Measurements from ENCODE around the gene ZFAND5. TPM values are rescaled to one million over a fixed set of nuclear protein-coding genes. Genes with fewer than 3 reads are reported as not detected.

ZFAND5 gene
- total RNA-seq, 1 experiment from 2014 or later = 227 TPM

DNA sequence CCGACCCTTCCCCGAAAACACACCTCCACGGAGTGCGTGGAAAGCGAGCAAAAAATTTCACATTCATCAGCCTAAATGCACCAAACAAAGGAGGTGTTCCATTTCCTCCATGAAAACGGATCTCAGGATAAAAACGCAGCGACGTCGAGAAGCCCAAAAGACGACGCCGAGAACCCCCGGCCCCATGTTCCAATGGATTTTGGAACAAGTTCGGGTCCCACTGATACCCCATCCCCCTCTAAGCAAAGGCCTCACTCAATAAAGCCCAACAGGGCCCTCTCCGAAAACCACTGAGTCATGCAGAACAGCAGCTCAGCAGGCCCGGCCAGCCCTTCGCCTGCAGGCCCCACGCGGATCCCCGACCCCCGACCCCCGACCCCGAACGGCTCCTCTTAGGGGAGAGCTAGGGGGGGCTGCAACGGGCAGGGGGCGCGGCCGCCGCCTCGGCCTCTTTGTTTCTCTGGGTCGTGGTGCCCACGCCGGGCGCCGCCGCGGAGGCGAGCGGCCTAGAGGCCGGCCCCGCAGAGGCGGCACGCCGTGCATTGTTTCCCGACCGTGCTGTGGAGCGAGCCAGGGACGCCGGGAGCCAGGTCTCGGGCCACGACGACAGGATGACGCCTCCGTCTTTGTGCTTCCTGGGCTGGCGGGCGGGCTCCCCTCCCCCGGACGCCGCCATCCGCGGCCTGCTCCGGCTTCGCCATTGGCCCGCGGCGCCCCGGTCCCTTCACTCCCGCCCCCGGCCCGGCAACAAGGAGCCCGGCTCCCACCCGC, 915 bp downstream of the ZFAND5 start:
- peaks cover 48% of the 10 kb centered on the region for H3K36me3 ChIP-seq (ENCODE audit: low read depth)
- H3K27ac ChIP-seq = peak overlapping the region; percentile 100
- TF ChIP-seq, protein P1, sequence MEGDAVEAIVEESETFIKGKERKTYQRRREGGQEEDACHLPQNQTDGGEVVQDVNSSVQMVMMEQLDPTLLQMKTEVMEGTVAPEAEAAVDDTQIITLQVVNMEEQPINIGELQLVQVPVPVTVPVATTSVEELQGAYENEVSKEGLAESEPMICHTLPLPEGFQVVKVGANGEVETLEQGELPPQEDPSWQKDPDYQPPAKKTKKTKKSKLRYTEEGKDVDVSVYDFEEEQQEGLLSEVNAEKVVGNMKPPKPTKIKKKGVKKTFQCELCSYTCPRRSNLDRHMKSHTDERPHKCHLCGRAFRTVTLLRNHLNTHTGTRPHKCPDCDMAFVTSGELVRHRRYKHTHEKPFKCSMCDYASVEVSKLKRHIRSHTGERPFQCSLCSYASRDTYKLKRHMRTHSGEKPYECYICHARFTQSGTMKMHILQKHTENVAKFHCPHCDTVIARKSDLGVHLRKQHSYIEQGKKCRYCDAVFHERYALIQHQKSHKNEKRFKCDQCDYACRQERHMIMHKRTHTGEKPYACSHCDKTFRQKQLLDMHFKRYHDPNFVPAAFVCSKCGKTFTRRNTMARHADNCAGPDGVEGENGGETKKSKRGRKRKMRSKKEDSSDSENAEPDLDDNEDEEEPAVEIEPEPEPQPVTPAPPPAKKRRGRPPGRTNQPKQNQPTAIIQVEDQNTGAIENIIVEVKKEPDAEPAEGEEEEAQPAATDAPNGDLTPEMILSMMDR (conservative IDR thresholded peaks at IDR 0.05) = no peak; the same call in 1 of the 2 replicates
- TF ChIP-seq EZH2 (IDR thresholded peaks at IDR 0.05; ENCODE audit: low read depth) = no peak
- H3K9me2 ChIP-seq (ENCODE audit: insufficient read depth) = no peaks in the 10 kb centered on the region
- intact Hi-C loops (cut with micrococcal nuclease; ENCODE audit: unreplicated experiment) = loop anchor here (2.0 to 5.0 kb wide), 5 partner anchors 49 to 458 kb away; no protein-coding TSS in a partner anchor
- CTCF ChIA-PET = interaction anchor here (0.6 to 1.1 kb wide), 3 partner anchors 72 to 458 kb away, joined by 6 read pairs; no protein-coding TSS in a partner anchor
- peak in 1 of 2 experiments; percentile 36 for DNase-seq
- no TSS peak for BruUV-seq (replicated peaks)
- H3K4me1 ChIP-seq (replicated peaks; ENCODE audit: insufficient read depth) = peaks cover 46% of the 10 kb centered on the region
- POLR2A ChIA-PET (ENCODE audit: unreplicated experiment) = interaction anchor here (0.6 to 2.3 kb wide), 4 partner anchors 68 to 220 kb away, joined by 3 to 16 read pairs (median 9); no protein-coding TSS in a partner anchor
- H3K9me3 ChIP-seq (ENCODE audit: insufficient read depth, low read depth) = no peaks in the 10 kb centered on the region
- peaks cover 23% of the 10 kb centered on the region for H3F3A ChIP-seq (ENCODE audit: insufficient read depth, low read depth)
- peak overlapping the region; percentile 96 for H3K4me3 ChIP-seq
- no peak overlapping the region for H2AFZ ChIP-seq
- H3K79me2 ChIP-seq (ENCODE audit: low read depth) = peaks cover 58% of the 10 kb centered on the region
- H3K27me3 ChIP-seq (ENCODE audit: insufficient read depth, low read depth) = no peaks in the 10 kb centered on the region
- H3K4me2 ChIP-seq = peak overlapping the region; percentile 99
- peaks cover 47% of the 10 kb centered on the region for H4K20me1 ChIP-seq (ENCODE audit: insufficient read depth)

DNA sequence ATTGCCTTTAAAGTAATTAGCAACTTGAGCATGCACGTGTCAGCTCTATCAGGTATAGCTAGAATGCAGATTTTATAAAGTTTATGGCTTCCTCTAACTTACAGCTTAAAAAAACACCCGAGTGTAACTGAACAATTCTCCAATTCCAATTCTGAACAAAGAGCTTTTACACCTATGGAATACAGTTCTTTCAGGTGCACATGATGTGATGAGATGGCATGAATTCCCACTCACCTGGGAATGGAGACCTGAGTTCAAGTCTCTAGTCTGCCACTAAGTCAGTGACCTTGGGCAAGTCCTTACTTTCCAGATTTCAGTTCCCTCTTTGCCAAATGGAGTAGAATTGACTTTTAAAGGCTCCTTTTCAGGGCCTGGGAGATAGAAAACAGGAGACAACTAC, 1.8 kb downstream of the ZFAND5 start:
- Histone ChIP-seq H3K4me2 (peak overlapping the region; percentile 99), H3K9me2 (ENCODE audit: insufficient read depth) (no peaks in the 10 kb centered on the region), H3K4me1 (replicated peaks; ENCODE audit: insufficient read depth) (peaks cover 53% of the 10 kb centered on the region), H2AFZ (no peak overlapping the region), H3F3A (ENCODE audit: insufficient read depth, low read depth) (peaks cover 32% of the 10 kb centered on the region), H3K4me3 (peak overlapping the region; percentile 96), H3K9me3 (ENCODE audit: insufficient read depth, low read depth) (no peaks in the 10 kb centered on the region), H4K20me1 (ENCODE audit: insufficient read depth) (peaks cover 55% of the 10 kb centered on the region), H3K27me3 (ENCODE audit: insufficient read depth, low read depth) (no peaks in the 10 kb centered on the region), H3K27ac (peak overlapping the region; percentile 100), H3K36me3 (ENCODE audit: low read depth) (peaks cover 57% of the 10 kb centered on the region), H3K79me2 (ENCODE audit: low read depth) (peaks cover 67% of the 10 kb centered on the region)
- ChIA-PET POLR2A (ENCODE audit: unreplicated experiment) (interaction anchor here (0.6 to 1.1 kb wide), 7 partner anchors 24 to 164 kb away, joined by 3 to 6 read pairs (median 5); no protein-coding TSS in a partner anchor), CTCF (interaction anchor here (0.8 kb wide), 1 partner anchor 179 kb away, joined by 5 read pairs; no protein-coding TSS in a partner anchor)
- DNase-seq = no peak
- TSS peak; percentile 29 for BruUV-seq (replicated peaks)
- intact Hi-C loops (cut with micrococcal nuclease; ENCODE audit: unreplicated experiment) = loop anchor here (2.0 to 5.0 kb wide), 3 partner anchors 48 to 459 kb away; no protein-coding TSS in a partner anchor
- no peak for TF ChIP-seq EZH2 (IDR thresholded peaks at IDR 0.05; ENCODE audit: low read depth)
- TF ChIP-seq, protein P1 (conservative IDR thresholded peaks at IDR 0.05) = no peak

DNA sequence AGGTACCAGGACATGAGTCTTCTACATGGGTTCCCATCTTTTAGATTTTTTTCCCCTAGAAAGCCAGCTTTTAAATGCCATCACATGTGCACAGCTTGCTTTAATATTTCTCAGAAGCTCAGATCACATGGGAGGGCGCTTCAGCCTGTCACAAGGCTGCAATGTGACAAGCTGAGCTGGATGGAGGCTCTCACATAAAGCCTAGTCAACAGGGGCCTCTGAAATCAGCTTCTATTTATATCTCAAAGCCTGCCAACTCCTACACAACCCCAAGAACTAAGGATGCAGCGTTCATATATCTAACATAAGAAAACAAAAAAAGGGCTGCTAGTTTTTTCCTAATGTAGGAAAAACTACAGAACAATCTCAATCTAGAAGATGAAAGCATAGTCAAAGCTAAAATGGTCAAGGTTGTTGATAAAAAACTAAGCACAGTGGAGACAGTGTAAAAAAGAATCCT, 2.3 kb downstream of the ZFAND5 start:
- no peaks in the 10 kb centered on the region for H3K9me2 ChIP-seq (ENCODE audit: insufficient read depth)
- H3K4me3 ChIP-seq = peak overlapping the region; percentile 96
- peak overlapping the region; percentile 100 for H3K27ac ChIP-seq
- POLR2A ChIA-PET (ENCODE audit: unreplicated experiment) = interaction anchor here (0.5 to 1.5 kb wide), 16 partner anchors 14 to 676 kb away, joined by 3 to 14 read pairs (median 5); no protein-coding TSS in a partner anchor
- DNase-seq = peak in 1 of 2 experiments; percentile 58
- TF ChIP-seq EZH2 (IDR thresholded peaks at IDR 0.05; ENCODE audit: low read depth) = no peak
- TF ChIP-seq, protein P1 (conservative IDR thresholded peaks at IDR 0.05) = no peak
- peaks cover 72% of the 10 kb centered on the region for H3K79me2 ChIP-seq (ENCODE audit: low read depth)
- peaks cover 62% of the 10 kb centered on the region for H3K36me3 ChIP-seq (ENCODE audit: low read depth)
- peaks cover 58% of the 10 kb centered on the region for H3K4me1 ChIP-seq (replicated peaks; ENCODE audit: insufficient read depth)
- CTCF ChIA-PET = interaction anchor here (0.8 kb wide), 1 partner anchor 179 kb away, joined by 5 read pairs; no protein-coding TSS in a partner anchor
- intact Hi-C loops (cut with micrococcal nuclease; ENCODE audit: unreplicated experiment) = loop anchor here (2.0 to 5.0 kb wide), 3 partner anchors 48 to 460 kb away; no protein-coding TSS in a partner anchor
- peak overlapping the region; percentile 99 for H3K4me2 ChIP-seq
- no peaks in the 10 kb centered on the region for H3K27me3 ChIP-seq (ENCODE audit: insufficient read depth, low read depth)
- H3F3A ChIP-seq (ENCODE audit: insufficient read depth, low read depth) = peaks cover 37% of the 10 kb centered on the region
- peaks cover 60% of the 10 kb centered on the region for H4K20me1 ChIP-seq (ENCODE audit: insufficient read depth)
- no peak overlapping the region for H2AFZ ChIP-seq
- no TSS peak for BruUV-seq (replicated peaks)
- no peaks in the 10 kb centered on the region for H3K9me3 ChIP-seq (ENCODE audit: insufficient read depth, low read depth)
